Hypothalamus (tissue), 51 donors: Measurements from ENCODE around the gene ADCY10.

ENCODE experiments used
- DNase-seq, 51 donors: peaks; one replicate each; lab custom pipeline; 2025; lab: John Stamatoyannopoulos, UW

Gene ADCY10

GRCh38 chr1:167927046-167927754 is 13.3 kb upstream of the ADCY10 start:
- DNase-seq: no peak

- no peak for DNase-seq
Observed at GRCh38 chr1:167926486-167926997, 12.6 kb upstream of the ADCY10 start.

GRCh38 chr1:167924543-167925231 is 10.8 kb upstream of the ADCY10 start:
- no peak for DNase-seq

GRCh38 chr1:167924102-167924501 is 10.2 kb upstream of the ADCY10 start:
- no peak for DNase-seq

- no peak for DNase-seq
Observed at GRCh38 chr1:167923324-167924056, 9.6 kb upstream of the ADCY10 start.

- DNase-seq: no peak
Observed at GRCh38 chr1:167922611-167923074, 8.7 kb upstream of the ADCY10 start.

GRCh38 chr1:167922023-167922422 is 8.1 kb upstream of the ADCY10 start:
- no peak for DNase-seq

GRCh38 chr1:167916766-167917511 is 3.0 kb upstream of the ADCY10 start:
- no peak for DNase-seq

- DNase-seq: no peak
Observed at GRCh38 chr1:167915569-167915968, 1.6 kb upstream of the ADCY10 start.

GRCh38 chr1:167912294-167912693 is 1.6 kb downstream of the ADCY10 start:
- DNase-seq: no peak

GRCh38 chr1:167911413-167911812 is 2.5 kb downstream of the ADCY10 start:
- DNase-seq: no peak

- DNase-seq: no peak
Observed at GRCh38 chr1:167910530-167910929, 3.4 kb downstream of the ADCY10 start.

GRCh38 chr1:167909691-167910180 is 4.2 kb downstream of the ADCY10 start:
- DNase-seq: no peak

GRCh38 chr1:167905671-167906070 is 8.3 kb downstream of the ADCY10 start:
- DNase-seq: no peak

GRCh38 chr1:167905182-167905581 is 8.8 kb downstream of the ADCY10 start:
- DNase-seq: no peak

- DNase-seq: no peak
Observed at GRCh38 chr1:167904652-167905130, 9.2 kb downstream of the ADCY10 start.

GRCh38 chr1:167900907-167901306 is 13.0 kb downstream of the ADCY10 start:
- no peak for DNase-seq

- DNase-seq: no peak
Observed at GRCh38 chr1:167899253-167899681, 14.7 kb downstream of the ADCY10 start.

GRCh38 chr1:167898578-167899222 is 15.2 kb downstream of the ADCY10 start:
- no peak for DNase-seq

- no peak for DNase-seq
Observed at GRCh38 chr1:167893798-167894197, 20.1 kb downstream of the ADCY10 start.
